GM19193 (cell line): ENCODE measurements around the gene SHFL.

Source experiments
- POLR2A ChIP-seq: IDR thresholded peaks from 4 replicates; pipeline ENCODE4 v1.6.1; 2011; ENCODE audit not compliant: insufficient read depth, insufficient read length; ENCODE audit errors: extremely low read depth

Gene SHFL

GRCh38 chr19:10085641-10086590 lies at the start of gene SHFL:
Gene SHFL, plus strand, starts transcription at chr19:10086317. Its CDS starts 111 bp downstream, at chr19:10086428.
- peak; percentile 70 for TF ChIP-seq POLR2A

- TF ChIP-seq POLR2A = no peak
Observed at GRCh38 chr19:10036601-10037071, 49.5 kb upstream of the SHFL start.

DNA sequence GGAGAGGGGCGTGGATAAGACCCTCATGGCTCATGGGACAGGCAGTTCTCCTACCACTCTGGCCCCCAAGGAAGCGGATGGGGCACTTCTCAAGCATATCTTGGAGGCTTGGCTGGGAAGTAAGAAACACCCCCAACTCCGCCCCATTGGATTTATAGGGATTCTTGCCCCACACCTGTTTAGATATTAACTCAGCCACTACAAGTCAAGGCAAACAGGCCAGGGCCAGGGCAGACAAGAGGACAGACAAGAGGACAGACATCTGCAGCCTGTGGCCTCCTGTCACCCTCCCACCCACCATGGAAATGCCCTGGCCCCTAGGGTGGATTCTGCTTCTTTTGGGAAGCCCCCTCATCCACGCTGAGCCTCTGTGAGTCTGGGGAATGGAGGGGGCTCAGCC lies 48.8 kb upstream of the SHFL start:
- TF ChIP-seq POLR2A = no peak

DNA sequence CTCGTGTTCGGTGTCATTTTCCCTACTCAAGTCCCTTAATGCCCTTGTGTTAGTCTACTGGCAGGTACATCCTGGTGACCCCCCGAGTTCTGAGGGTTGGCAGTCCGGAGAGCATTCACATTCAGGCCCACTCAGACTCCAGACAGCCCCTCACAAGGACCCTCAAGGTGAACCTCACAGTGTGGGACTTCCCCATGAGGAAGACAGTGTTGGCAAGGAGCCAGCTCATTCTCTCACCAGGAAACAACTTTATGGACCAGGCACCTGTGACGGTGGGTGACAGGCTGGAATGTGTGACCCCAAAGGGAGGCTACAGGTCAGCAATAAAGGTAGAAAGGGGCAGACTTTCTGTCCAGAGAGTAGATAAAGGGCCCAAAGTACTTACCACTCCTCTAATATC lies 48.3 kb upstream of the SHFL start:
- no peak for TF ChIP-seq POLR2A

- TF ChIP-seq POLR2A = no peak
Observed at GRCh38 chr19:10043286-10043927, 42.7 kb upstream of the SHFL start.

- TF ChIP-seq POLR2A = no peak
Observed at GRCh38 chr19:10044390-10044789, 41.7 kb upstream of the SHFL start.

DNA sequence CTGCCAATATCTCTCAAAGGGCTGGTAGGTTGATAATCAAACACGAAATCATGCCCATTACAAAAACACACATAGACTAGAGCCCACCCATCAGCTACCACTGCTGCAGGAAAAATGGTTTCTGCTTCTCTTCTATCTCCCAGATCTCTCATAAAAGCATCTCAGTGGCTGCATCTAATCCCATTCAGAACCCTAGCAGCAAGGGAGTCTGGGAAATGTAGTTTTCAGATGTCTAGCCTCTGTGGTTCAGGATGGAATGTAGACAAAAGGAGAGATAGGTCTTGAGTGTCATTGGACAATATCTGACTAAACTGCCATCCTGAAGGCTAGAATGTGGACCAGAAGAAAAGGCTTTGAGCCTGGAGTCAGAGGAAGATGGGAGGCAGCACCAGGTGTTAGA lies 40.7 kb upstream of the SHFL start:
- no peak for TF ChIP-seq POLR2A

DNA sequence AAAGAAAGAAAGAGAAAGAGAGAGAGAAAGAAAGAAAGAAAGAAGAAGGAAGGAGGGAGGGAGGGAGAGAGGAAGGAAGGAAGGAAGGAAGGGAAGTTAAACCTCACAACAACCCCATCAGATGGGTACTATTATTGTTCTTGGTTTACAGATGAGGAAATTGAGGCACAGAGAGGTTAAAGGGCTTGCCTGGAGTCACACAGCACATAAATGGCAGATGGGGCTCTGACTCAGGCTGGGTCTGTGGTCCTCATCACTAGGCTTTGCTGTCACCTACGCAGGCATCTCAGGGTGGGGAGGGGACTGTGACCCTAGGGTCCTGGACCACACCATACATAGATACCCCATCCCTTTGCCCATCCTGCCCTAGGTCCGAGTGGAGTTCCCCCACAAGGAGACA lies 36.5 kb upstream of the SHFL start:
- no peak for TF ChIP-seq POLR2A

DNA sequence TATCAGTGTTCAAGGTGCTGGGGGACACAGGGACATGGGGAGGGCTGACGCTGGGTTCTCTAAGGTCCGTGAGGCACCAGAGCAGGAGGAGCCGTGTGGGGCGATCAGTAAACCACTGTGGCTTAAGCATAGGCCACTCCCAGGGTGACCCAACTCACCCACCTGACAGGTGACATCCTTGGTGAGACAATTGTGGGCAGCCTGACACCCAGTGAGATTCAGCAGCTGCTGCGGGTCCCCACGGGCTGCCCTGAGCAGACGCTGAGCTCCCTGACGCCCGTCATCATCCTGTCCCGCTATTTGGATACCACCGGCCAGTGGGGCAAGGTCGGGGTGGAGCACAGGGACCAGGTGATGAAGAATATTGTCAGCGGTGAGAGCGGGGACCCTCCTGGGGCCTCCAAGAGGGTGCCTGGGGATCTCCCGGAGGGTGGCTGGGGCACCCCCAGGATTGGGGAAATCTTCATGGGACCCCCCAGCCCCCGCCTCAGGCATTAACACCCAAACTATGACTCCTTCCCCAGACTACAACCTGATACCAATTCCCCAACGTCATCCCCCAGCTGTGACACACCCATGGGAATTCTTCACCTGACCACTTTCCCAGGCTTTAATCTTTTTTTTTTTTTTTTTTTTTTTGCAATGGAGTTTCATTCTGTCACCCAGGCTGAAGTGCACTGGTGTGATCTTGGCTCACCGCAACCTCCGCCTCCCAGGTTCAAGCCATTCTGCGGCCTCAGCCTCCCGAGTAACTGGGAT lies 33.3 kb upstream of the SHFL start:
- no peak for TF ChIP-seq POLR2A

DNA sequence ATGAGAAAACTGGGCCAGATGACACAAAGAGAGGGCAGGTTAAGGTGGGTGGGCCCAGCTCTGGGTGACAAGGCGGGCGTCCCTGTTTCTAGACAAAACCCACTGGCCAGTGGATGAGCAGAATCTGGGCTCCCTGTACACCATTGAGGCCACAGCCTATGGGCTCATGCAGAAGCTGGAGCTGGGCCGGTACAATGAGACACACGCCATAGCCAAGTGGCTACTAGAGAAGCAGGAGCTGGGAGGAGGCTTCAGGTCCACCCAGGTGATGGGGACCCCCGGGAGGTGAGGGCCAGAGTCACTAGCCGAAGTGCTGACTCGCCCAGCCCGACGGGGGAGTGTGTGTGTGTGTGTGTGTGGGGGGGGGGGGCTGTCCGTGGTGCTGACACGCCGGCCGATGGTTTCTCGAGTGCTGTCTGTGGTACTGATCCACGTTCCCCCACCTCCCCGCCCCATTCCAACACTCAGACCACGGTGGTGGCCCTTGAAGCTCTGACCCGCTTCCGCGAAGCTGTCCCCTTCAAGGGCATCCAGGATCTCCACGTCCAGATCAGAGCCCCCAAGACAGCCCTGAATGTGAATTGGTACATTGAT lies 24.3 kb upstream of the SHFL start:
- TF ChIP-seq POLR2A = no peak

- no peak for TF ChIP-seq POLR2A
Observed at GRCh38 chr19:10068205-10068604, 17.9 kb upstream of the SHFL start.

GRCh38 chr19:10069046-10069445 lies 17.1 kb upstream of the SHFL start:
- TF ChIP-seq POLR2A = no peak

DNA sequence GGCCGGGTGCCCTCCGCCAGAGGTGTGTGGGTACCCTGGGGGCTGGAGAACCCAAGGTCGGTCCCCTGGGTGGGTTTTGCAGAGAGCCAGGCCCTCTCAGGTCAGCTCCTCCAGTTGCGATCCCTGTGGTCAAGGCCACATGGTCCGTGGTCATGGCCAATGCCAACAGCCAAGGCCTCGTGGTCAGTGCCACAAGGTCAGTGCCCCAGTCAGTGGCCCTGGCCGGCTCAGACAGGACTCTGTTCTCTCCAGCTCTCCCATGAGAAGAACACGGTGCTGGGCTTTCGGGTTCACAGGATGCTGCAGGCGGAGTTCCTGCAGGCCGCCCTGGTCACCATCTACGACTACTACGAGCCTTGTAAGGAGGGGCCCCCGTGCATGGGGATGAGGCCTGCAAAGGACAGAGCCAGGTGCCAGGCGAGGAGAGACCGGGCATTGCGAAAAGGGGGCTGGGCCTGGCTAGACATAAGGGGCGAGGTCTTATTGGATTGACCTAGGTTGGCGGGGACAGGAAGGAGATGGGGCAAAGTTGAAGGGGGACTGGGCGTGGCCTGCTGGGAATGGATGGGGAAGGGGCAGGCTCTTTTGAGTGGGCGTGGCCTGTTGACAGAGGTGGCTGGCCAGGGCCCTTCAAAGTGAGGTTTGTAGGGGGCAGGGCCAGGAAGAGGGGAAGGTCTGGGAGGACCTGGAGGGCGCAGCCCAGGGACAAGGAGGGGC lies 15.2 kb upstream of the SHFL start:
- no peak for TF ChIP-seq POLR2A

DNA sequence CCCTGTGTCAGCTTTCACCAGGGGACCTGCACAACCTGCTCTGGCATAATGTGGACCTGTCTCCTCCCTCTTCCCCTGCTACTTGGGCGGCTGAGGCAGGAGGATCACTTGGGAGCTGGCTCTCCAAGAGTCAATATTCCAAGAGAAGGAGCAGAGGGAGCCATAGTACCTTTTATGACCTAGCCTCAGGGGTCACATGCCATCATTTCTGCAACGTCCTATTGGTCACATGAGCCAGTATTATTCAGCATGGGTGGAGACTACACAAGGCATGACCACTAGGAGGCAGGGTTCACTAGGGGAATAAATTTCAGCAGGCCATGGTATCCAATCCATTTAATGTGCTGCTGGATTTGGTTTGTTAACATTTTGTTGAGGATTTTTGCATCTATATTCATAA lies 12.0 kb upstream of the SHFL start:
- no peak for TF ChIP-seq POLR2A
